HT-29 (cell line): ENCODE results near the gene SAMD15. TPM values are rescaled to one million over a fixed set of nuclear protein-coding genes. Genes with fewer than 3 reads are reported as not detected.
"Not testable (repeated sequence)": the region's sequence is repeated elsewhere in the genome, so short reads cannot be mapped to it uniquely, and the experiment has no call there.

Experiments used
- DNase-seq: peaks from one replicate; pipeline ENCODE4 v3.0.0-alpha.2; 2015; ENCODE audit warnings: low spot score
- total RNA-seq: library from RNA; depleted of rRNA; stranded (reverse); fragments of >200 nt; shearing (Covaris generic); gene quantifications from 2 replicates; pipeline ENCODE4 v1.2.3, GENCODE V29; 2014; rRNA removed

SAMD15 gene
- 0.20 and 0.23 TPM in 2 replicates for total RNA-seq

GRCh38 chr14:77376771-77377501 lies at the start of gene SAMD15, which contains the start of gene TMED8:
SAMD15 (plus strand) TSS chr14:77377379; CDS start chr14:77377419, 40 bp downstream.
TMED8 (minus strand) TSS chr14:77377094; CDS start chr14:77377053, 41 bp downstream.
- peak; percentile 71 for DNase-seq

- DNase-seq, result no peak
Observed at GRCh38 chr14:77329872-77330271, 47.3 kb upstream of the SAMD15 start.

GRCh38 chr14:77335576-77335975 lies 41.6 kb upstream of the SAMD15 start:
- DNase-seq, result no peak

GRCh38 chr14:77337255-77337654 lies 39.9 kb upstream of the SAMD15 start:
- not testable (repeated sequence) for DNase-seq

GRCh38 chr14:77337880-77338279 lies 39.3 kb upstream of the SAMD15 start:
- DNase-seq, result no peak

- DNase-seq, result no peak
Observed at GRCh38 chr14:77338302-77338701, 38.9 kb upstream of the SAMD15 start.

- no peak for DNase-seq
Observed at GRCh38 chr14:77339407-77339806, 37.8 kb upstream of the SAMD15 start.

GRCh38 chr14:77340389-77340788 lies 36.8 kb upstream of the SAMD15 start:
- DNase-seq, result no peak

GRCh38 chr14:77342726-77343397 lies 34.3 kb upstream of the SAMD15 start:
- no peak for DNase-seq

GRCh38 chr14:77343662-77344061 lies 33.5 kb upstream of the SAMD15 start:
- DNase-seq, result no peak

- DNase-seq, result no peak
Observed at GRCh38 chr14:77344377-77344996, 32.7 kb upstream of the SAMD15 start.

- DNase-seq, result no peak
Observed at GRCh38 chr14:77346495-77346894, 30.7 kb upstream of the SAMD15 start.

GRCh38 chr14:77347751-77348150 lies 29.4 kb upstream of the SAMD15 start:
- no peak for DNase-seq

- no peak for DNase-seq
Observed at GRCh38 chr14:77353469-77354141, 23.6 kb upstream of the SAMD15 start.

GRCh38 chr14:77355811-77356210 lies 21.4 kb upstream of the SAMD15 start:
- DNase-seq, result no peak

- DNase-seq, result no peak
Observed at GRCh38 chr14:77356899-77357298, 20.3 kb upstream of the SAMD15 start.

GRCh38 chr14:77359626-77360025 lies 17.6 kb upstream of the SAMD15 start:
- no peak for DNase-seq

GRCh38 chr14:77364146-77364545 lies 13.0 kb upstream of the SAMD15 start:
- no peak for DNase-seq

- DNase-seq, result no peak
Observed at GRCh38 chr14:77369285-77369684, 7.9 kb upstream of the SAMD15 start.

GRCh38 chr14:77372304-77372841 lies 4.8 kb upstream of the SAMD15 start:
- DNase-seq, result no peak

GRCh38 chr14:77375164-77375950 lies 1.8 kb upstream of the SAMD15 start:
- no peak for DNase-seq
